GM18909 (cell line): ENCODE measurements around the gene CEMIP.
"Not testable (repeated sequence)": the region's sequence is repeated elsewhere in the genome, so short reads cannot be mapped to it uniquely, and the experiment has no call there.

Experiments
- ATAC-seq: cut with Tn5 transposase; IDR thresholded peaks from one replicate; pipeline ENCODE4 v1.9.1; 2021; ENCODE audit warnings: mild to moderate bottlenecking; ENCODE audit not compliant: unreplicated experiment, poor library complexity

CEMIP gene

DNA sequence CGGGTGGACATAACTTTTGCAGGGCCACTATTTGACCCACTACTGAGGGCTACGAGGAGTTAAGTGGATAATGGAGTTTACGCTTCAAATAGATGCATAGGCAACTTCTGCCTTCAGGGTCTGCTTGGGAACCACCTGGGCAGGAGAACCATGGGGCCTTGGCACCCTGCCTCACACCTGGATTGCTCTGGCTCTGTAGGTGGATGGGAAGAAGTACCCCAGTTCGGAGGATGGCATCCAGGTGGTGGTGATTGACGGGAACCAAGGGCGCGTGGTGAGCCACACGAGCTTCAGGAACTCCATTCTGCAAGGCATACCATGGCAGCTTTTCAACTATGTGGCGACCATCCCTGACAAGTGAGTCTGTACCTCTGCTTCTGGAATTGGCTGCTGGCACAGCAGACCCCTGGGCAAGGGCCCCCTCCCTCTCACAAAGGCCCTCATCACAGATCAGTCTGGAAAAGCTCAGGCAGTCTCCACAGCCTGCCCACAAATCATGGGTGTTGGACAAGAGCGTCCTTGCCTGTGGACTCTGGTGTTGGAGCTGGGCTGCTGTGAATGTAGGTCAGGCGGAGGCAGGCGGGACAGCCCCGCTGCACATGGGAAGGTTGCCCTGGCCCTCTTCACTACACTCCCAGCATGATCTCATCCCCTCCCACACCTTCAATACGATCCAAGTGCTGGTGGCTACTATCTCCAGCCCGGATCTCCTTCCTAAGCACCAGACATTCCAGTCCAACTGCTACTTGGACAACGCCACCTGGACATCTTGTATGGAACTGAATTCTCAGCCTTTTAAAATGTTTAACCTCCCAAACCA is 163.8 kb downstream of the CEMIP start:
- ATAC-seq = no peak

DNA sequence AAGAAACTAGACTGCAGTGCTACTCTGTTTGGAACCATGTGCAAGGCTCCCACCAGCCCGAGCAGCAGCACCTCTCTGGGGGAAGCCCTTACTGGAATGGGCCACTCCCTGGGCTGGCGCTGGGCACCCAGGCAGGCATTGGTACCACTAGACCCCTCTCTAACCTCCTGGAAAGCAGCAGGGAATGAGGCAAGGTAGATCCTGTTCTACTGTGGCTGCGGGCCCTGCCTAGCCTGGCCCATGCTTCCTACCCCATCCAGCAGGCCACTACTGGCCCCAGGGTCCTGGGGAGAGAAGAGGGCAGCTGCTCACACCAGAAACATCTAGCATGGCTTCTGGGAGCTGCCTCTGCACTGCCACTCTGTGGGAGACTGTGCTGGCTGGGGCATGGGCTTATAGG is 165.6 kb downstream of the CEMIP start:
- no peak for ATAC-seq

DNA sequence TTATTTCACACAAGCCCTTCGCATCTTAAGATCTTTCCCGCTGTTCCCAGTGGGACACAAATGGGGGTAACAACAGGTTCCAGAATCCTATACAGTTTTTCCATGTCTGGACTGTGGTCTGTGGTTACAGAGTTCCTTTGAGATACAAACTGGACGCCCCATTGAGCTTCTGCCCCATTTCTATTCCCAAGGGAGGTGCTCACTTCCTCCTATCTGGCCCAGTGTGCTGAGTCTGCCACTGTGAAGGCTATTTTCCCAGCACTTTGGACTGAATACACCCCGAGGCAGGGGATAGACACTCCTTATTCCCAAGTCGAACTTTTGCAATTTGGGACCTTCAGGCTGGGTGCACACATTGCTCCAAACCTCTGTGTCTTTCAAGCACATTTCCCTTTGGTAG is 166.4 kb downstream of the CEMIP start:
- no peak for ATAC-seq

DNA sequence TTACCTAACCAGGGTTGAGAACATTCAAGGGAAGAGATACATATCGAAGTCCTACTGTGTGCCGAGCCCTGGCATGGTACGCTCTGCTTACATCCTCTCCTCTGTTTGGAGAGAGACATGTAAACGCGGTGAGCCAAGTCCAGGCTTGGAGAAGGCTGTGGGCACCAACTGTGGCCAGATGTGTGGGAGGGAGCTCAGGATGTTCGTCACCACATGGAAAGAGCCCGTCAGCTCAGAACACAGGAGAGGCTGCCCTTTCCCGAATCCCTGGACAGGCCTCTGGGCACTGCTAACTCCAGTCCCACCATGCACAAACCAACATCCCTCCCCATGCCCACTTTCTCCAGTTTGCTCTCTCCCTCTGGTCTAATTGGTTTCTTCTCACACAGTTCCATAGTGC is 167.4 kb downstream of the CEMIP start:
- ATAC-seq = no peak

DNA sequence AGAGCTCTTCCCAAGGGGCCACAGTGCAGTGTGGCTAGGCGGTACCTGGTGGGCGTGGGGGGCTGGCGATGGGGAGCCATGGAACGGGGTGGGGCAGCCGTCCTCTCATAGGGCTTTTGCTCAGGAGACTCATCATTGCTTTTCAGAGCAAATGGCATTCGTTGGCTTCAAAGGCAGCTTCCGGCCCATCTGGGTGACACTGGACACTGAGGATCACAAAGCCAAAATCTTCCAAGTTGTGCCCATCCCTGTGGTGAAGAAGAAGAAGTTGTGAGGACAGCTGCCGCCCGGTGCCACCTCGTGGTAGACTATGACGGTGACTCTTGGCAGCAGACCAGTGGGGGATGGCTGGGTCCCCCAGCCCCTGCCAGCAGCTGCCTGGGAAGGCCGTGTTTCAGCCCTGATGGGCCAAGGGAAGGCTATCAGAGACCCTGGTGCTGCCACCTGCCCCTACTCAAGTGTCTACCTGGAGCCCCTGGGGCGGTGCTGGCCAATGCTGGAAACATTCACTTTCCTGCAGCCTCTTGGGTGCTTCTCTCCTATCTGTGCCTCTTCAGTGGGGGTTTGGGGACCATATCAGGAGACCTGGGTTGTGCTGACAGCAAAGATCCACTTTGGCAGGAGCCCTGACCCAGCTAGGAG is 169.6 kb downstream of the CEMIP start:
- ATAC-seq = no peak

DNA sequence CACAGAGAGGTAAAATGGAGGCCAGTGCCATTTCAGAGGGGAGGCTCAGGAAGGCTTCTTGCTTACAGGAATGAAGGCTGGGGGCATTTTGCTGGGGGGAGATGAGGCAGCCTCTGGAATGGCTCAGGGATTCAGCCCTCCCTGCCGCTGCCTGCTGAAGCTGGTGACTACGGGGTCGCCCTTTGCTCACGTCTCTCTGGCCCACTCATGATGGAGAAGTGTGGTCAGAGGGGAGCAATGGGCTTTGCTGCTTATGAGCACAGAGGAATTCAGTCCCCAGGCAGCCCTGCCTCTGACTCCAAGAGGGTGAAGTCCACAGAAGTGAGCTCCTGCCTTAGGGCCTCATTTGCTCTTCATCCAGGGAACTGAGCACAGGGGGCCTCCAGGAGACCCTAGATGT is 170.6 kb downstream of the CEMIP start:
- no peak for ATAC-seq

DNA sequence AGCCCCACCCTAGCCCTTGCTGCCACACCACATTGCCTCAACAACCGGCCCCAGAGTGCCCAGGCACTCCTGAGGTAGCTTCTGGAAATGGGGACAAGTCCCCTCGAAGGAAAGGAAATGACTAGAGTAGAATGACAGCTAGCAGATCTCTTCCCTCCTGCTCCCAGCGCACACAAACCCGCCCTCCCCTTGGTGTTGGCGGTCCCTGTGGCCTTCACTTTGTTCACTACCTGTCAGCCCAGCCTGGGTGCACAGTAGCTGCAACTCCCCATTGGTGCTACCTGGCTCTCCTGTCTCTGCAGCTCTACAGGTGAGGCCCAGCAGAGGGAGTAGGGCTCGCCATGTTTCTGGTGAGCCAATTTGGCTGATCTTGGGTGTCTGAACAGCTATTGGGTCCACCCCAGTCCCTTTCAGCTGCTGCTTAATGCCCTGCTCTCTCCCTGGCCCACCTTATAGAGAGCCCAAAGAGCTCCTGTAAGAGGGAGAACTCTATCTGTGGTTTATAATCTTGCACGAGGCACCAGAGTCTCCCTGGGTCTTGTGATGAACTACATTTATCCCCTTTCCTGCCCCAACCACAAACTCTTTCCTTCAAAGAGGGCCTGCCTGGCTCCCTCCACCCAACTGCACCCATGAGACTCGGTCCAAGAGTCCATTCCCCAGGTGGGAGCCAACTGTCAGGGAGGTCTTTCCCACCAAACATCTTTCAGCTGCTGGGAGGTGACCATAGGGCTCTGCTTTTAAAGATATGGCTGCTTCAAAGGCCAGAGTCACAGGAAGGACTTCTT is 171.3 kb downstream of the CEMIP start:
- ATAC-seq = no peak

DNA sequence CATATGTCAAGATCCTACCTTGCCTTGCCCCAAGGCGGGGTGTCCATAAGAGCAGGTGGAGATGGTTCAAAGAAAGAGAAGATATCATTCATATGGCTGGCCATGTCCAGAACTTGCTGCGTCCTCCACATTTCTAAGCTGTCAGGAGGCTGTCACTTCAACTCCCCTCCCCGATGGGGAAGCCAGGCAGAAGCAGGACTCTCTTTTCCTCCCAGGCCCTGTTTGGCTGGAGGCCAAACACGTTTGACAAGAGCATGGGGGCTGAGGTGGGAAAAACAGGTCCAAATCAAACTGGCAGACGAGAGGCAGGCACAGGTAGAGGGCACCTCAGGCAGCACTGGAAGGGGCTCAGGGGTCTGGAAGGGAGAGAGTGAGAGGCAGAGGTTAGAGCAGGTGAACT is 172.8 kb downstream of the CEMIP start:
- no peak for ATAC-seq

DNA sequence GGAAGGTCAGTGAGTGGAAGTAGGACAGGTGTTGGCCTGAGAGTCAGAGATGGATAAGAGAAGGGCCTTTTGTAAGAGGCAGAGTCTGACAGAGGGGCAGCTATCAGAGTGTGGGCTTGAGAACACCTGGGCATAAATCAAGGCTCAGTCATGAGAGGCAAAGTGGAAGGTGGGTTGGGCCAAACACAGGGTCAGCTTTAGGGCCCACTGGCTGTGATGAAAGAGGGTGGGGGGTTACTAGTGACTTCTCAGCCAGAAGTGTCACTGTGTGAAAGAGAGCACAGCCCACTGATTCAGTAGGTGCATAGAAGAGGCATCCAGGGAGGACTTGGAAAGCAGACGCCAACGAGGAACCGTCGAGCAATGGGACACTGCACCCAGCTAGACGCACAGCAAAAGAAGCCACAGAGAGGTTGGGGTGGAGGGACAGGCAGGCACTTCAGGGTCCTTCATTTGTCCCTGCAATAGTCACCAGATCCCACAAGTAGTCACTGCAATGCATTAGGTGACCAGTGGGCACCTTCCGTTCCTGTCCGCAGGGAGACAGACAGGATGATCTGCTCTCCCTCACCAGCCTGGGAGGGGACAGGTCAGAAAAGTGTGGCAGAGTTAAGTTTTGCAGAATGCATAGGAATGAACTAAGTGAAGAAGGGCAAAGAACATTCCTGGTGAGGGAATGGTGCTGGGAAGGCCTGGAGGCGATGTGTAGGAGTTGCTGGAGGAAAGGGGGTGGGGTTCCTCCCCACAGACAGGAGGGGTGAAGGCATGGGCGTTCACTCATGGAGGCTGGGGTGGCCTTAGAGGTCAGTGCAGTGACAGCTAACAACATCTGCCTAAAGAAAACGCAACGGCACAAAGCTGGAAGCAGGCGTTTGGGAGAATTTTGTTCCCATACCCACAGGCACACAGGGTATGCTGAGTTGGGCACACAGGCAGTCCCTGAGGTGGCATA is 174.1 kb downstream of the CEMIP start:
- no peak for ATAC-seq

DNA sequence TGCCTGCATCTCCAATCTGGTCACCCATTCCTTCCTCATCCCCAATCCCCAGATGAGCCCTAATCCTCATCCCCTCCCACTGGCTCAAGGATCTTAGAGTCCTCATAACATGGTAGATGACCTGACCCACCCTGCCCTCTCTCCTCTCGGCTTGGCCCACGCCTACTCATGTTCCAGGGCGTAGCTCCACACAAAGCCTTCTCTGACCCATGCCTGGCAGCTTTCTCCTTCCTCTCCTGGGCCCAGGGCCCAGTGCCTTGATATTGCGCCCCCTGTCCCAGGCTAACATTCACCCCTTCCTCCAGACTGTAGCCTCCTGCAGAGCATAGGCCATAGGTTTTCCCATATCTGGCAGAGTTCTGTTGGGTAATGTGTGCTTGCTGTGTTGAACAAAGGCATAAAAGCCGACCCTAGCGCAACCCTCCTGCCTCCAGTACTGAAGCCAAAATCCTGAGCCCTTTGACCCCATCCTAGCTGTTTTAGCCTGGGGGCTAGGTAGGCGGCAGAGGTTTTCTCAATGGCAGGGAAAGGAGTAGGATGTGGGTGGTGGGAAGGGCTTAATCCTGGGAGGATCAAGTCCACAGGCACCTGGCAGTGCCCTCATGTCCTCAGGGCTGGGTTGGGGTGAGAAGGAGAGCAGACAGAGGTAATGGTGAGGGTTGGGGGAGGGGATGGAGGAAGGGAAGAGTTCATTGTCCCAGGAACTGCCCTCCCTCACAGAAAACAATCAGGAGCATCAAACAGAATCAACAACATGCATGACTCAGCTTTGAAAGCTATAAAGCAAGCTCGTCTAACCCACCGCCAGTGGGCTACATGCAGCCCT is 175.0 kb downstream of the CEMIP start:
- ATAC-seq = no peak

DNA sequence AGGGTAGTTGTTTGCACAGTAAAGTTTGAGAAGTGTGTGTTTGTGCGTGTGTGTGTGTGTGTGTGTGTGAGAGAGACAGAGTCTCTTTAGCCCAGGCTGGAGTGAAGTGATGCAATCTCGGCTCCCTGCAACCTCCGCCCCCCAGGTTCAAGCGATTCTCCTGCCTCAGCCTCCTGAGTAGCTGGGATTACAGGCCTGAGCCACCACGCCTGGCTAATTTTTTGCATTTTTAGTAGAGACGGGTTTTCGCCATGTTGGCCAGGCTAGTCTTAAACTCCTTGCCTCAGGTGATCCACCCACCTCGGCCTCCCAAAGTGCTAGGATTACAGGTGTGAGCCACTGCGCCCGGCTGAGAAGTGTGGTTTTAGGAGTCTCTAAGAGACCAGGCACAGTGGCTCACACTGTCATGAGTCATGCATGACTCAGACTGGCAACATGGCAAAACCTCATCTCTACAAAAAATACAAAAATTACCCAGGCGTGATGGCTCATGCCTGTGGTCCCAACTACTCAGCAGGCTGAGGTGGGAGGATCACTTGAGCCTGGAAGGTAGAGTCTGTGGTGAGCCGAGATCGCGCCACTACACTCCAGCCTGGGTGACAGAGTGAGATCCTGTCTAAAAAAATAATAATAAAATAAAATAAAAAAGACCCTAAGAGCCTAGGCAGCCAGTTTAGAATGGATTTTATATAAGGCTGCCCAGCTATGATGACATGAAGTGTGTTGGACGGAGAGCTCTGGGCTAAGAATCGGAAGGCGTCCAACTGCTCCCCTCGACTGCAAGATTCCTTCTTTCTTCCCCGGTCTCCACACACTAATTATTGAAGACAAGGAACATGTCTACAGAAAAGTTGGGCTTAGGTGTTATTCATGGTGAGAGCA is 176.6 kb downstream of the CEMIP start:
- not testable (repeated sequence) for ATAC-seq

DNA sequence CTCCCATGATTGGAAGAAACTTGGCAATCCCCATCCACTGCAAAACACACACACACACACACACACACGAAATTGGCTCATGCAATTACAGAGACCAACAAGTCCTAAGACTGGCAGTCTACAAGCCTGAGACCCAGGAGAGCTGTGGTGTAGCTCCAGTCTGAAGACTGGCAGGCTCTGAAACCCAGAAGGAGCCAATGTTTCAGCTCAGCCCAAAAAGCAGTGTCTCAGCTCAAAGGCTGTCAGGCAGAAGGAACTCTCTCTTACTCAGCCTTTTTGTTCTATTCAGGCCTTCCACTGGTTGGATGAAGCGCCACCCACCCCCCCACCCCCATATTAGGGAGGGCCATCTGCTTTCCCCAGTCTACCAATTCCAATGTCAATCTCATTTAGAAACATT is 178.4 kb downstream of the CEMIP start:
- ATAC-seq = no peak

DNA sequence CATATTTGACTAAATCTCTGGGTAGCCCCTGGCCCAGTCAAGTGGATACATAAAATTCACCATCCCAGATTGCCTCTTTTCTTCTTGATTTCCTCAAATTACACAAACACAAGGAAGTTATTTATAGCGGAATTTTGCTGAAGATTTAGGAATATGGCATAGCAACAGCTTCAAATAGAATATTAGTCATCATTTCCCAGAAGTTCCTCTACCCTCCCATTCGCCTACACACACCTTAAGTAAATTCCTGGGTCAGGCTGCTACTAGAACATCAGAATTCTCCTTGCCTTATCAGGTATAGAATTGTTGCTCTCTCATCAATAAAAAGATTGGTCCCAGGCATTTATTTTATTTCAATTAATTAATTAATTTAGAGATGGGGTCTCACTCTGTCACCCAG is 178.8 kb downstream of the CEMIP start:
- ATAC-seq = no peak

DNA sequence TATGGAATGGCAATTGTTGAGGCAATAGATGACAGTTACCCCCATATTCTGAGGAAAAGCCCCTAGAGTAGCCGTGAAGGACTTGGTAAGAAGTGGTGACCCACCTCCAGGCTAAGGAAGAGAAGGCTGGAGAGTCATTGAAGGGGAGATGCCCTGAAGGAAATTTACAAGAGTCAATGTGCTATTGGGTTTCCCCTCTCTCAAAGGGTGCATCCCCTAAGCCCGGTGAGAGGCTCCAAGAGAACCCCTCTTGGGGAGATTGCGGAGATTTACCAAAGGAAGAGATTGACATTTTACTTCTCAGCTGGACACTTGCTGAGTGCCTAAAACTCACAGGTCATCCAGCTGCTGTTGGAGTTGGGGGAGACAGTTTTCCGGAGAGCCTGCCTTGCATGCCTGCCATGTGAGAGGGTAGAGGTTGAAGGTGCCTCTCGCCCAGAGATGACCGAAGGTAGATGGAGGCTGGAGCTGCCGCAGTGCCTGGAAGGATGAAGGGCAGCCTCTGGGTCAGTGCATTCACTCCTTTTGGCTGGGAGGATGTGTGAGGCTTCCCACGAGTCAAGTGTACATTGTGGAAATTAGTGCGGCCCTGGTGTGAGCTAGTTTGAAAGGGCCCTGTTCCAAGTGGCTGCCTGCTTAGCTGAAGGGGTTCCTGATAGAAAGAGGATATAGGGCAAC is 179.8 kb downstream of the CEMIP start:
- no peak for ATAC-seq

DNA sequence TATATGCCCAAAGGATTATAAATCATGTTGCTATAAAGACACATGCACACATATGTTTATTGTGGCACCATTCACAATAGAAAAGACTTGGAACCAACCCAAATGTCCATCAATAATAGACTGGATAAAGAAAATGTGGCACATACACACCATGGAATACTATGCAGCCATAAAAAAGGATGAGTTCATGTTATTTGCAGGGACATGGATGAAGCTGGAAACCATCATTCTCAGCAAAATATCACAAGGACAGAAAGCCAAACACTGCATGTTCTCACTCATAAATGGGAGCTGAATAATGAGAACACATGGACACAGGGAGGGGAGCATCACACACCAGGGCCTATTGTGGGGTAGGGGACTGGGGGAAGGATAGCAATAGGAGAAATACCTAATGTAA is 186.3 kb downstream of the CEMIP start:
- not testable (repeated sequence) for ATAC-seq

DNA sequence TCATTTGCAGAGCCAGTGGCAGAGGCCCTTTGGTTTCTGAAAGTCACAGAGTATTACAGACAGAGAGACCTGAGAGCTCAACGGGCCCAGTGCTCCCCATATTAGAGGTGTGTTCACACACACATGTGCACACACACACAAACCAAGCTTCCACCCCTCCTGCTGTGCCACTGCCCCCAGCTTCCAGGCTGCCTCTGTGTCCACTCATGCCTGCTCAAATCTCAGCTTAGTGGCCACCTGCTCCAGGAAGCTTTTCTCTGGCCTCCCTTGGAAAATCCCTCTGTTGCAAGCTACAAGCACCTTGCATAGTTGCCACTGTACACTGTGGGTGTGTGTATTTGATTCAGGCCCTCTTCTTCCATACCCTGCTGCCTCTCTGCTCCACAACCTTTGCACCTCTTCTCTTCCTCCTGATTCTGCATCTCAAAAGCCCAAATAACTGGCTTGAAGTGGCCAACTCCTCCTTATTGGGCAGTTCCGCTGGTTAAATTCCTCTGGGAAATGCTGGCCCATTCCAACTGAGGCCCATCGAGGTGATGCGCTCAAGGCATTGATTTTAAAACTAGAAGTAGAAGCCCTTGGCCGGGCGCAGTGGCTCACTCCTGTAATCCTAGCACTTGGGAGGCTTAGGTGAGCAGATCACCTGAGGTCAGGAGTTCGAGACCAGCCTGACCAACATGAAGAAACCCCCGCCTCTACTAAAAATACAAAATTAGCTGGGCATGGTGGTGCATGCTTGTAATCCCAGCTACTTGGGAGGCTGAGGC is 187.4 kb downstream of the CEMIP start:
- ATAC-seq = no peak

DNA sequence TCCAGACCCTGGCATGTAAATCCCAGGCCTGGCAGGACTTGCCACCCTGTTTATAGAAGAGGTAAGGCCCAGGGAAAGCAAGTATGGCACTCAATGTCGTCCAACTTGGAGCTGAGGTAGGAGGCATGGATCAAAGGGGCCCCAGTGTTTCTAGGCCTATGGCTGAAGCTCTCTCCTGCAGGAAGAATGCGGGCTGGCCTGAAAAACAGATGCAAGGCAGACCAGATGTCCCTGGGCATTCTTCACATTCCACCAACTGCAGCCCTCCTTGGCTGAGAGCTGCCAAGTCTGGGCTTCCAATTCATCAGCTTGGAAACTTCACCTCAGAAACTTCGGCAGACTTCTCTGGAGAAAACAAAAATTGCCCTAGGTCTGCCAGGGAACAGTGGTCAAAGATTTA is 188.3 kb downstream of the CEMIP start:
- ATAC-seq = no peak
